22Rv1 (cell line): Measurements from ENCODE around the gene NCKAP1.
"Not testable (repeated sequence)": the region's sequence is repeated elsewhere in the genome, so short reads cannot be mapped to it uniquely, and the experiment has no call there.

Source experiments
- H3K27ac ChIP-seq: fragments of 450-650 bp; 2 replicates; pipeline ENCODE4 v1.5.1; 2017
- CTCF ChIP-seq: fragments of 450-650 bp; IDR thresholded peaks from 2 replicates; pipeline ENCODE4 v1.5.1; 2017; ENCODE audit warnings: mild to moderate bottlenecking
- ZFX ChIP-seq: fragments of 450-650 bp; IDR thresholded peaks from 2 replicates; pipeline ENCODE4 v1.6.1; 2017; ENCODE audit warnings: antibody characterized with exemption, borderline replicate concordance

The NCKAP1 gene

GRCh38 chr2:182890305-182890704 is 148.0 kb downstream of the NCKAP1 start:
- H3K27ac ChIP-seq: no peak overlapping the region
- TF ChIP-seq ZFX: no peak
- TF ChIP-seq CTCF: no peak

GRCh38 chr2:182887753-182888415 is 150.4 kb downstream of the NCKAP1 start:
- no peak overlapping the region for H3K27ac ChIP-seq
- no peak for TF ChIP-seq CTCF
- no peak for TF ChIP-seq ZFX

GRCh38 chr2:182887093-182887492 is 151.2 kb downstream of the NCKAP1 start:
- TF ChIP-seq ZFX (no peak), CTCF (no peak)
- H3K27ac ChIP-seq: no peak overlapping the region

- no peak for TF ChIP-seq CTCF
- no peak overlapping the region for H3K27ac ChIP-seq
These were observed 152.5 kb downstream of the NCKAP1 start for GRCh38 chr2:182885771-182886170.

GRCh38 chr2:182883451-182883850 is 154.8 kb downstream of the NCKAP1 start:
- TF ChIP-seq ZFX (no peak), CTCF (no peak)
- no peak overlapping the region for H3K27ac ChIP-seq

GRCh38 chr2:182880100-182880499 is 158.2 kb downstream of the NCKAP1 start:
- not testable (repeated sequence) for H3K27ac ChIP-seq

- not testable (repeated sequence) for H3K27ac ChIP-seq
These were observed 161.6 kb downstream of the NCKAP1 start for GRCh38 chr2:182876653-182877052.

GRCh38 chr2:182870227-182870626 is 168.0 kb downstream of the NCKAP1 start:
- no peak for TF ChIP-seq ZFX
- TF ChIP-seq CTCF: peak; percentile 80
- no peak overlapping the region for H3K27ac ChIP-seq
